ENCODE measurements around the gene SPTBN1.
A peak's percentile ranks its signal among the peaks of the same experiment; 100 is the strongest.

Gene SPTBN1

GRCh38 chr2:54634564-54635511 is 178.7 kb downstream of the SPTBN1 start:
- H3K4me3 ChIP-seq (ENCODE audit: low read depth, low read length): no peak overlapping the region
- peak; percentile 86 for DNase-seq (ENCODE audit: low read depth, low spot score)
- no peak for TF ChIP-seq CTCF (IDR thresholded peaks at IDR 0.05; ENCODE audit: low read depth, low read length)
- in situ Hi-C loops (cut with HindIII; ENCODE audit: low sequenced_read_pairs): no loop called here

GRCh38 chr2:54635554-54636152 is 179.5 kb downstream of the SPTBN1 start:
- peak; percentile 15 for DNase-seq (ENCODE audit: low read depth, low spot score)
- in situ Hi-C loops (cut with HindIII; ENCODE audit: low sequenced_read_pairs): no loop called here
- no peak for TF ChIP-seq CTCF (IDR thresholded peaks at IDR 0.05; ENCODE audit: low read depth, low read length)
- no peak overlapping the region for H3K4me3 ChIP-seq (ENCODE audit: low read depth, low read length)

GRCh38 chr2:54636415-54637139 is 180.4 kb downstream of the SPTBN1 start:
- TF ChIP-seq CTCF (IDR thresholded peaks at IDR 0.05; ENCODE audit: low read depth, low read length): no peak
- no peak for DNase-seq (ENCODE audit: low read depth, low spot score)
- H3K4me3 ChIP-seq (ENCODE audit: low read depth, low read length): no peak overlapping the region
- in situ Hi-C loops (cut with HindIII; ENCODE audit: low sequenced_read_pairs): no loop called here

- no peak for DNase-seq (ENCODE audit: low read depth, low spot score)
- in situ Hi-C loops (cut with HindIII; ENCODE audit: low sequenced_read_pairs): no loop called here
- H3K4me3 ChIP-seq (ENCODE audit: low read depth, low read length): no peak overlapping the region
- TF ChIP-seq CTCF (IDR thresholded peaks at IDR 0.05; ENCODE audit: low read depth, low read length): no peak
Measured at GRCh38 chr2:54638103-54638502, 182.0 kb downstream of the SPTBN1 start.

GRCh38 chr2:54638774-54639187 is 182.7 kb downstream of the SPTBN1 start:
- TF ChIP-seq CTCF (IDR thresholded peaks at IDR 0.05; ENCODE audit: low read depth, low read length): no peak
- DNase-seq (ENCODE audit: low read depth, low spot score): no peak
- H3K4me3 ChIP-seq (ENCODE audit: low read depth, low read length): no peak overlapping the region
- in situ Hi-C loops (cut with HindIII; ENCODE audit: low sequenced_read_pairs): no loop called here

GRCh38 chr2:54639609-54640008 is 183.5 kb downstream of the SPTBN1 start:
- in situ Hi-C loops (cut with HindIII; ENCODE audit: low sequenced_read_pairs): no loop called here
- TF ChIP-seq CTCF (IDR thresholded peaks at IDR 0.05; ENCODE audit: low read depth, low read length): no peak
- peak; percentile 14 for DNase-seq (ENCODE audit: low read depth, low spot score)
- no peak overlapping the region for H3K4me3 ChIP-seq (ENCODE audit: low read depth, low read length)

All from astrocyte of the spinal cord (primary cell).